ENCODE measurements around the gene GRID2IP.
"Not testable (repeated sequence)": the region's sequence is repeated elsewhere in the genome, so short reads cannot be mapped to it uniquely, and the experiment has no call there.

Gene GRID2IP

DNA sequence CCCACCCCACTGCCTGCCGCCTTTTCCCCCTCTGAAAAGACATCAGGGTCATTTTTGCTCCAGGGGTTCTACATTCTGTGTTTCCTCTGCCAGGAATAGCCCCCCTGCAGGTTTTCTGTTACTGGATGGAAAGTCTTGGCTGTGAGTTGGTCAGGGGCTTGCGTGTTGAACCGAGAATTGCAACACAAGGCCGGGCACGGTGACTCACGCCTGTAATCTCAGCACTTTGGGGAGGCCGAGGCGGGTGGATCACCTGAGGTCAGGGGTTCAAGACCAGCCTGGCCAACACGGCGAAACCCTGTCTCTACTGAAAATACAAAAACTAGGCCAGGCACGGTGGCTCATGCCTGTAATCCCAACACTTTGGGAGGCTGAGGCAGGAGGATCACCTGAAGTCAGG lies 101.4 kb downstream of the GRID2IP start:
- DNase-seq (ENCODE audit: low spot score) = not testable (repeated sequence)

DNA sequence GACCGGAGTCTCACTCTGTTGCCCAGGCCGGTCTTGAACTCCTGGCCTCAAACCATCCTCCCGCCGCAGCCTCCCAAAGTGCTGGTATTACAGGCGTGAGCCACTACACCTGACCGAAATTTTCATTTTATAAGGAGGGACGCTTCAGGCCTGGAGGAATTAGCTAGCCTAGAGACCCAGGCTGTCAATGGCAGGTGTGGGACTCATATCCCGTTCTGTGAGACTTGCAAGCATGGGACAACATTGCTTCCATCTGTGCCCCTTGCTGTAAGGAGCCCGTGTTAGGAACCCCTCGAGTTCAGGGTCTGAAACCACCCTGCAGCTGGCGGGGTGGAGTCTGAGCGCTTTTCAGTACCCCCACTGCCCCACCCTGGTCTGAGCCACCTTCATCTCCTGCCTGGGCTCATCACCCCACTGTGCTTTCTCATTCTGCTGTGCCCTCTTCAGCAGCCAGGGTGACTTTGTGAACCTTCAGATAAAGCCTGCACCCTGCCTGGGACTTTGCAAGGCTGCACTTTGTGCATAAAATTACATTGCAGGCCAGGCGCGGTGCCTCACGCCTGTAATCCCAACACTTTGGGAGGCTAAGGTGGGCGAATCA lies 102.2 kb downstream of the GRID2IP start:
- no peak for DNase-seq (ENCODE audit: low spot score)

DNA sequence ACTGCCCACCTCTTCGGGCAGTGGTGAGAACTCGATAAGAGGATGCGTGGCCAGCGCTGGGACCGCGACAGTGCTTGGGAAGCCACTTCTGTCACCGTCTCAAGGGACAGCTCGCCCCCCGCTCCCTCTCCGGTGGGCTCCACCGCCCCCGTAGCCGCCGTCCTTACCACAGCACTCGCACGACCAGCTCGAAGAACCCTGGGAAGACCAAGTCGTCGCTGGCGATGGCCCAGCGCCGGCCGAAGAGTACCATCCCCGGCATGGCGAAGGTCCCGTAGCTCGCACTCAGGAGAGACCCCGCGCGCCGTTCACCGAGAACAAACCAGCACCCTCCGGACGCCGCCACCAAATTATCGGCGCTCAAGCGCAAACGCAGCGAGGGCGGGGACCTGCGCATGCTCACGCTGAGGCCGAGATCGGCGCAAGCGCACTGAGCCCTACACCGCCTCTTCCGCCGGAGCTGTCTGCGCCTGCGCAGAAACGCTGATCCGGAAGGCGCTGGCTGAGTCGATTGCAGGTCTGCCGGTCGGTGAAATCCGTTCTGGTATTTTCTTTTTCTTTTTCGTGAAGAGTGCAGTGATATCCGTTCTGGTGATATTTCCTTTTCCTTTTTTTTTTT lies 103.6 kb downstream of the GRID2IP start, which contains the start of gene DAGLB:
Gene DAGLB, minus strand, starts transcription at position 374 of the 619 bp plus-strand sequence. Its CDS starts 112 bp downstream, at position 262.
- DNase-seq (ENCODE audit: low spot score) = peak; percentile 92
